A549 (cell line): Measurements from ENCODE around the gene KRTAP10-9. TPM values are rescaled to one million over a fixed set of nuclear protein-coding genes. Genes with fewer than 3 reads are reported as not detected.

Source experiments
- ATAC-seq, 2 experiments: fragments of 200-7000 bp in 1 of 2; fragments of >200 bp in 1 of 2; cut with Nextera tagmentation in 1 of 2; cut with Tn5 transposase in 1 of 2; 3 replicates each; pipeline versions ENCODE4 v1.8.0 to v1.9.1; 2018 to 2020; ENCODE audit warnings: mild to moderate bottlenecking in 1 of 2, moderate library complexity in 1 of 2
- CTCF ChIA-PET: fragments of 300-600 bp; sonication (Branson Sonifier 250); formaldehyde crosslinking; extraction: SDS; loops from one replicate; lab custom pipeline; 2021; ENCODE audit warnings: antibody characterized with exemption, inconsistent platforms; lab: Yijun Ruan, JAX
- POLR2A ChIA-PET: fragments of 350-600 bp; formaldehyde crosslinking; extraction: SDS; loops from one replicate; lab custom pipeline; 2021; ENCODE audit warnings: antibody characterized with exemption, inconsistent platforms; lab: Yijun Ruan, JAX
- DNase-seq, 2 experiments: peaks; one replicate each; pipeline versions ENCODE4 v3.0.0 to v3.0.0-alpha.2; 2011 to 2016; ENCODE audit warnings: low read depth in 1 of 2, low spot score in 1 of 2
- FAIRE-seq: peaks from 2 replicates; lab custom pipeline; 2011; peaks lifted over from hg19 to GRCh38; lab: Jason Lieb, UNC
- H3K27ac ChIP-seq, 2 experiments: fragments of >200 bp; sonication (Bioruptor Twin); formaldehyde crosslinking; 3 replicates each; pipeline ENCODE4 v1.5.1; 2016 to 2017
- H3K4me1 ChIP-seq: fragments of >200 bp; sonication (Bioruptor Twin); formaldehyde crosslinking; 3 replicates; pipeline ENCODE4 v1.6.1; 2016
- H3K4me2 ChIP-seq: fragments of >200 bp; sonication (Bioruptor Twin); formaldehyde crosslinking; 3 replicates; pipeline ENCODE4 v1.6.1; 2016
- H3K4me3 ChIP-seq: fragments of >200 bp; sonication (Bioruptor Twin); formaldehyde crosslinking; 3 replicates; pipeline ENCODE4 v1.5.1; 2016
- H3K9me3 ChIP-seq: fragments of >200 bp; sonication (Bioruptor Twin); formaldehyde crosslinking; 3 replicates; pipeline ENCODE4 v1.6.1; 2016
- BHLHE40 ChIP-seq: IDR thresholded peaks from 2 replicates; pipeline ENCODE4 v1.6.1; 2012; ENCODE audit warnings: low read depth, low read length, inconsistent platforms
- CBX2 ChIP-seq: fragments of 200-600 bp; sonication (generic); IDR thresholded peaks from 2 replicates; pipeline ENCODE4 v1.6.1; 2016; ENCODE audit warnings: low read depth, mild to moderate bottlenecking, borderline replicate concordance
- EHF ChIP-seq: fragments of 250-450 bp; sonication (Bioruptor Pico); IDR thresholded peaks from 2 replicates; pipeline ENCODE4 v1.5.0; 2020; ENCODE audit warnings: mild to moderate bottlenecking
- FOSB ChIP-seq: fragments of 250-450 bp; sonication (Bioruptor Pico); IDR thresholded peaks from 2 replicates; pipeline ENCODE4 v1.5.0; 2020; ENCODE audit warnings: mild to moderate bottlenecking, moderate library complexity
- HOXB13 ChIP-seq: fragments of 250-450 bp; sonication (Bioruptor Pico); IDR thresholded peaks from 2 replicates; pipeline ENCODE4 v1.5.0; 2020; ENCODE audit warnings: low read depth, mild to moderate bottlenecking, moderate library complexity
- JUNB ChIP-seq: fragments of >200 bp; sonication (Bioruptor Twin); formaldehyde crosslinking; IDR thresholded peaks from 2 replicates; pipeline ENCODE4 v1.6.1; 2016
- KDM5A ChIP-seq: fragments of 200-600 bp; sonication (generic); IDR thresholded peaks from 2 replicates; pipeline ENCODE4 v1.6.1; 2016; ENCODE audit warnings: antibody characterized with exemption, mild to moderate bottlenecking
- MAZ ChIP-seq: fragments of 150-350 bp; IDR thresholded peaks from 2 replicates; pipeline ENCODE4 v1.6.1; 2014; ENCODE audit warnings: antibody characterized with exemption, low read depth, low read length, borderline replicate concordance
- NFE2L2 ChIP-seq: fragments of 150-350 bp; conservative IDR thresholded peaks from 2 replicates; pipeline ENCODE4 v1.6.1; 2014; ENCODE audit warnings: low read length
- RAD21 ChIP-seq, 2 experiments: fragments of >200 bp in 1 of 2; sonication (Bioruptor Twin) in 1 of 2; formaldehyde crosslinking in 1 of 2; IDR thresholded peaks in 1 of 2; conservative IDR thresholded peaks in 1 of 2; 2 replicates in 1 of 2; 3 replicates in 1 of 2; pipeline ENCODE4 v1.6.1; 2012 to 2018; ENCODE audit warnings: inconsistent platforms in 1 of 2
- RARB ChIP-seq: fragments of 250-450 bp; sonication (Bioruptor Pico); IDR thresholded peaks from 2 replicates; pipeline ENCODE4 v1.8.0; 2021; ENCODE audit warnings: mild to moderate bottlenecking, moderate library complexity
- RCOR1 ChIP-seq: fragments of 150-350 bp; IDR thresholded peaks from 2 replicates; pipeline ENCODE4 v1.6.1; 2014; ENCODE audit warnings: antibody characterized with exemption, low read length, low read depth
- RFX5 ChIP-seq: fragments of 450-650 bp; IDR thresholded peaks from 2 replicates; pipeline ENCODE4 v1.7.1; 2014; ENCODE audit warnings: antibody characterized with exemption, mild to moderate bottlenecking, moderate library complexity
- SREBF2 ChIP-seq: fragments of 450-650 bp; IDR thresholded peaks from 2 replicates; pipeline ENCODE4 v1.6.1; 2014; ENCODE audit warnings: mild to moderate bottlenecking, moderate library complexity
- TFCP2L1 ChIP-seq: fragments of 250-450 bp; sonication (Bioruptor Pico); IDR thresholded peaks from 2 replicates; pipeline ENCODE4 v1.5.0; 2021; ENCODE audit warnings: mild to moderate bottlenecking
- WGBS: methylation state at CpG from one replicate; pipeline ENCODE4 v1.1.6; 2017; ENCODE audit errors: missing lambda C conversion rate; 5-methylcytosine and 5-hydroxymethylcytosine counted together
- polyA plus RNA-seq, 4 experiments: library from polyadenylated mRNA; depleted of rRNA in 3 of 4; stranded (reverse); fragments of >200 nt; fragmentation: RNase III in 1 of 4; extraction: RNeasy Plus Mini Kit Qiagen cat#74134 plus additional on column Dnase treatment in 1 of 4; gene quantifications; 2 replicates in 3 of 4; 3 replicates in 1 of 4; pipeline ENCODE4 v1.2.3, GENCODE V29; 2011 to 2017
- TF ChIP-seq, protein P1 (sequence below): fragments of 450-650 bp; IDR thresholded peaks from 2 replicates; pipeline ENCODE4 v1.6.1; 2014; ENCODE audit warnings: antibody characterized with exemption
- TF ChIP-seq, protein P2 (sequence below): fragments of >200 bp; sonication (Bioruptor Twin); formaldehyde crosslinking; IDR thresholded peaks from 2 replicates; pipeline ENCODE4 v1.6.1; 2016
- TF ChIP-seq, protein P3 (sequence below): fragments of 150-350 bp; IDR thresholded peaks from 2 replicates; pipeline ENCODE4 v1.6.1; 2014; ENCODE audit warnings: low read depth, mild to moderate bottlenecking, low read length
- TF ChIP-seq, protein P4 (sequence below): fragments of >200 bp; sonication (Bioruptor Twin); formaldehyde crosslinking; IDR thresholded peaks from 3 replicates; pipeline ENCODE4 v1.5.1; 2016

KRTAP10-9 gene
- polyA plus RNA-seq, 2 of the 4 experiments (the other 2 are of a cell fraction): not detected

DNA sequence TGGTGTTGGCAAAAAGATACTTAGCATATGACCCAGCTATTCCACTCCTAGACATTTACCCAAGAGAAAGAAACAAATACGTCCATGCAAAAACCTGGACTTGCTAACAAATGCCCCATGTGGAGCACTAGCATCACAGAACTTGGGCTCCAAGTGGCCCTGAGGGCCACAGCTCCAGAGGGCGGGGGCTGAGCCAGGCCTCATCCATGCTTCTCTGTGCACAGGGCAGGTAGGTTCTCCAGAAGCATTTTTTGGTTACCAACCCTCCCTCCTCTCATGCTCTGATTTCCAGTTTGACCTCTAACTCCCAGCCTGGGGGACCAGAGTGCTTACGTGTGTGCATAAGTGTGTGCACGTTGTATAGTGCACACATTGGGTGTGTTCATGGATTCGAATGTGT, 37.8 kb downstream of the KRTAP10-9 start:
- no peak overlapping the region for H3K4me3 ChIP-seq
- H3K4me1 ChIP-seq: no peaks in the 10 kb centered on the region
- ATAC-seq (no peak), FAIRE-seq (no peak), DNase-seq (no peak)
- ChIA-PET POLR2A (no interaction called here), CTCF (no interaction called here)
- no peak overlapping the region for H3K4me2 ChIP-seq
- 23% methylated on average over 5 of the region's 5 CpGs for WGBS
- TF ChIP-seq EHF (CRISPR knock-in tag) (no peak), TFCP2L1 (no peak), RARB (no peak), RAD21 (conservative IDR thresholded peaks at IDR 0.05 in 1 of 2, IDR thresholded peaks at IDR 0.05 in 1 of 2) (no peak), RFX5 (no peak), BHLHE40 (no peak), HOXB13 (CRISPR knock-in tag) (no peak), RCOR1 (no peak), FOSB (CRISPR knock-in tag) (no peak), KDM5A (no peak), MAZ (no peak), NFE2L2 (no peak)
- TF ChIP-seq, protein P1, sequence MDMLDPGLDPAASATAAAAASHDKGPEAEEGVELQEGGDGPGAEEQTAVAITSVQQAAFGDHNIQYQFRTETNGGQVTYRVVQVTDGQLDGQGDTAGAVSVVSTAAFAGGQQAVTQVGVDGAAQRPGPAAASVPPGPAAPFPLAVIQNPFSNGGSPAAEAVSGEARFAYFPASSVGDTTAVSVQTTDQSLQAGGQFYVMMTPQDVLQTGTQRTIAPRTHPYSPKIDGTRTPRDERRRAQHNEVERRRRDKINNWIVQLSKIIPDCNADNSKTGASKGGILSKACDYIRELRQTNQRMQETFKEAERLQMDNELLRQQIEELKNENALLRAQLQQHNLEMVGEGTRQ: no peak
- TF ChIP-seq, protein P2, sequence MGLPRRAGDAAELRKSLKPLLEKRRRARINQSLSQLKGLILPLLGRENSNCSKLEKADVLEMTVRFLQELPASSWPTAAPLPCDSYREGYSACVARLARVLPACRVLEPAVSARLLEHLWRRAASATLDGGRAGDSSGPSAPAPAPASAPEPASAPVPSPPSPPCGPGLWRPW: no peak
- TF ChIP-seq, protein P3, sequence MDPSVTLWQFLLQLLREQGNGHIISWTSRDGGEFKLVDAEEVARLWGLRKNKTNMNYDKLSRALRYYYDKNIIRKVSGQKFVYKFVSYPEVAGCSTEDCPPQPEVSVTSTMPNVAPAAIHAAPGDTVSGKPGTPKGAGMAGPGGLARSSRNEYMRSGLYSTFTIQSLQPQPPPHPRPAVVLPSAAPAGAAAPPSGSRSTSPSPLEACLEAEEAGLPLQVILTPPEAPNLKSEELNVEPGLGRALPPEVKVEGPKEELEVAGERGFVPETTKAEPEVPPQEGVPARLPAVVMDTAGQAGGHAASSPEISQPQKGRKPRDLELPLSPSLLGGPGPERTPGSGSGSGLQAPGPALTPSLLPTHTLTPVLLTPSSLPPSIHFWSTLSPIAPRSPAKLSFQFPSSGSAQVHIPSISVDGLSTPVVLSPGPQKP: no peak
- TF ChIP-seq, protein P4, sequence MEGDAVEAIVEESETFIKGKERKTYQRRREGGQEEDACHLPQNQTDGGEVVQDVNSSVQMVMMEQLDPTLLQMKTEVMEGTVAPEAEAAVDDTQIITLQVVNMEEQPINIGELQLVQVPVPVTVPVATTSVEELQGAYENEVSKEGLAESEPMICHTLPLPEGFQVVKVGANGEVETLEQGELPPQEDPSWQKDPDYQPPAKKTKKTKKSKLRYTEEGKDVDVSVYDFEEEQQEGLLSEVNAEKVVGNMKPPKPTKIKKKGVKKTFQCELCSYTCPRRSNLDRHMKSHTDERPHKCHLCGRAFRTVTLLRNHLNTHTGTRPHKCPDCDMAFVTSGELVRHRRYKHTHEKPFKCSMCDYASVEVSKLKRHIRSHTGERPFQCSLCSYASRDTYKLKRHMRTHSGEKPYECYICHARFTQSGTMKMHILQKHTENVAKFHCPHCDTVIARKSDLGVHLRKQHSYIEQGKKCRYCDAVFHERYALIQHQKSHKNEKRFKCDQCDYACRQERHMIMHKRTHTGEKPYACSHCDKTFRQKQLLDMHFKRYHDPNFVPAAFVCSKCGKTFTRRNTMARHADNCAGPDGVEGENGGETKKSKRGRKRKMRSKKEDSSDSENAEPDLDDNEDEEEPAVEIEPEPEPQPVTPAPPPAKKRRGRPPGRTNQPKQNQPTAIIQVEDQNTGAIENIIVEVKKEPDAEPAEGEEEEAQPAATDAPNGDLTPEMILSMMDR: no peak
- peaks cover 7% of the 10 kb centered on the region; the same call in 1 of the 3 replicates for H3K9me3 ChIP-seq
- no peak overlapping the region for H3K27ac ChIP-seq

DNA sequence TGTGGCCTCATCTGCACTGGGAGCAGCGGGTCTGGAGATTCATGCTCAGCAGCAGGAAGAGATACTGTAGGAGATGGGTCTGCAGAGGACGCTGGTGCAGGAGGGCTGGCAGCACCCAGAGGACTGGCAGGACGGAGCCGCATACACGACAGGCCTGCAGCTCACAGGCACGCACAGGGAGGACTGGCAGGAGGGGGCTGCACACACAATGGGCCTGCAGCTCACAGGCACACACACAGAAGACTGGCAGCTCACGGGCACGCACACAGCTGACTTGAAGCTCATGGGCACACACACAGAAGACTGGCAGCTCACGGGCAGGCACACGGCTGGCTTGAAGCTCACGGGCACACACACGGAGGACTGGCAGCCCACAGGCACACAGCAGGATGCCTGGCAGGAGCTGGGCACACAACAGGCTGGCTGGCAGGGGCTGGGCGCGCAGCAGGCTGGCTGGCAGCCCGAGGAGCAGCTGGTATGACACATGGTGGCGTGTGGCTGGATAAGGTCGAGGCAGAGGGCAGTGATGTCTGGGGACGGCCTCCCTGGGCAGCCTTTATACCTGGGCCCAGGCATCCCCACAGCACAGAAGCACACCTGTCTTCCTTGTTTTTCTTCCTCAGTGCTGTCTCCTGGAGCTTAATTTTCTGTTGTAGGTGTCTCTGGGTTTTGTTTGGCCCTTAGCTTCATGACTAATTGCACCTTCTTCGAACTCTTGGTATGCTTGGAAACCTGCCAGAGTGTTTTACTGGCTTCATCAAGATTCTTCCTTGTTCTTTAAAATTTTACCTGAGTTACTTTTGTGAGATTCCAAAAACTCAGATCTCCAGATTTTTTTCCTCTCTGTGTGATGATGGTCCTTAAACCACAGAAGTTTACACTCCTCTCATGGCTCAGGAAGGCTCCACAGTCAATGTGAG, 39.8 kb downstream of the KRTAP10-9 start, which contains the start of gene KRTAP12-2:
Gene KRTAP12-2, minus strand, starts transcription at position 527 of the 920 bp plus-strand sequence. Its CDS starts 41 bp downstream, at position 486.
- no peak within 1 kb of the TSS for H3K4me3 ChIP-seq
- POLR2A ChIA-PET: no interaction called here
- no peak for FAIRE-seq
- peaks cover 12% of the 10 kb centered on the region; the same call in 1 of the 3 replicates for H3K9me3 ChIP-seq
- WGBS: 19% methylated on average over 13 of the region's 19 CpGs
- ATAC-seq: no peak
- H3K4me1 ChIP-seq: no peaks in the 10 kb centered on the region
- no peak for TF ChIP-seq HOXB13 (CRISPR knock-in tag)
- no peak for TF ChIP-seq SREBF2
- no peak for TF ChIP-seq RFX5
- TF ChIP-seq JUNB: no peak
- TF ChIP-seq CBX2: no peak
- H3K4me2 ChIP-seq: no peak within 1 kb of the TSS
- CTCF ChIA-PET: interaction anchor here (1.5 kb wide), 1 partner anchor 15 kb away, joined by 3 read pairs; no protein-coding TSS in a partner anchor
- H3K27ac ChIP-seq: no peak within 1 kb of the TSS
- DNase-seq: no peak
